Inferior parietal cortex (tissue), 1 donor: ENCODE data around the gene ARHGAP19.

Experiments
- DNase-seq: peaks from one replicate; pipeline ENCODE4 v3.0.0-alpha.2; 2016; ENCODE audit errors: extremely low spot score

Gene ARHGAP19

GRCh38 chr10:97292097-97292861 is at the start of gene ARHGAP19:
ARHGAP19 (minus strand) TSS chr10:97292637; CDS start chr10:97292627, 10 bp downstream.
- DNase-seq = peak; percentile 95

GRCh38 chr10:97341416-97341815 is 49.0 kb upstream of the ARHGAP19 start:
- DNase-seq = no peak

- peak; percentile 43 for DNase-seq
Observed at GRCh38 chr10:97338041-97338440, 45.6 kb upstream of the ARHGAP19 start.

- DNase-seq = no peak
Observed at GRCh38 chr10:97336942-97337831, 44.8 kb upstream of the ARHGAP19 start.

- no peak for DNase-seq
Observed at GRCh38 chr10:97336446-97336845, 44.0 kb upstream of the ARHGAP19 start.

- no peak for DNase-seq
Observed at GRCh38 chr10:97336006-97336405, 43.6 kb upstream of the ARHGAP19 start.

GRCh38 chr10:97335188-97335619 is 42.8 kb upstream of the ARHGAP19 start:
- no peak for DNase-seq

- peak; percentile 86 for DNase-seq
Observed at GRCh38 chr10:97334370-97335175, 42.1 kb upstream of the ARHGAP19 start, which contains the start of gene FRAT2. FRAT2 (minus strand) TSS chr10:97334729; CDS start chr10:97334572, 157 bp downstream.

GRCh38 chr10:97333601-97334369 is 41.3 kb upstream of the ARHGAP19 start:
- DNase-seq = no peak

GRCh38 chr10:97333351-97333600 is 40.8 kb upstream of the ARHGAP19 start:
- DNase-seq = no peak

- peak; percentile 63 for DNase-seq
Observed at GRCh38 chr10:97332591-97333350, 40.3 kb upstream of the ARHGAP19 start.

GRCh38 chr10:97331153-97331703 is 38.8 kb upstream of the ARHGAP19 start:
- no peak for DNase-seq

- DNase-seq = no peak
Observed at GRCh38 chr10:97329766-97330165, 37.3 kb upstream of the ARHGAP19 start.

- DNase-seq = no peak
Observed at GRCh38 chr10:97328646-97329453, 36.4 kb upstream of the ARHGAP19 start.

- DNase-seq = no peak
Observed at GRCh38 chr10:97327348-97328294, 35.2 kb upstream of the ARHGAP19 start.

GRCh38 chr10:97325754-97326153 is 33.3 kb upstream of the ARHGAP19 start:
- no peak for DNase-seq

GRCh38 chr10:97323501-97323900 is 31.1 kb upstream of the ARHGAP19 start:
- DNase-seq = no peak

GRCh38 chr10:97321804-97322190 is 29.4 kb upstream of the ARHGAP19 start:
- DNase-seq = no peak
